NCI-H226 (cell line): Measurements from ENCODE around the gene HAT1.
"Not testable (repeated sequence)": the region's sequence is repeated elsewhere in the genome, so short reads cannot be mapped to it uniquely, and the experiment has no call there.

Source experiments
- DNase-seq: peaks from one replicate; pipeline ENCODE4 v3.0.0-alpha.2; 2015

HAT1 gene

DNA sequence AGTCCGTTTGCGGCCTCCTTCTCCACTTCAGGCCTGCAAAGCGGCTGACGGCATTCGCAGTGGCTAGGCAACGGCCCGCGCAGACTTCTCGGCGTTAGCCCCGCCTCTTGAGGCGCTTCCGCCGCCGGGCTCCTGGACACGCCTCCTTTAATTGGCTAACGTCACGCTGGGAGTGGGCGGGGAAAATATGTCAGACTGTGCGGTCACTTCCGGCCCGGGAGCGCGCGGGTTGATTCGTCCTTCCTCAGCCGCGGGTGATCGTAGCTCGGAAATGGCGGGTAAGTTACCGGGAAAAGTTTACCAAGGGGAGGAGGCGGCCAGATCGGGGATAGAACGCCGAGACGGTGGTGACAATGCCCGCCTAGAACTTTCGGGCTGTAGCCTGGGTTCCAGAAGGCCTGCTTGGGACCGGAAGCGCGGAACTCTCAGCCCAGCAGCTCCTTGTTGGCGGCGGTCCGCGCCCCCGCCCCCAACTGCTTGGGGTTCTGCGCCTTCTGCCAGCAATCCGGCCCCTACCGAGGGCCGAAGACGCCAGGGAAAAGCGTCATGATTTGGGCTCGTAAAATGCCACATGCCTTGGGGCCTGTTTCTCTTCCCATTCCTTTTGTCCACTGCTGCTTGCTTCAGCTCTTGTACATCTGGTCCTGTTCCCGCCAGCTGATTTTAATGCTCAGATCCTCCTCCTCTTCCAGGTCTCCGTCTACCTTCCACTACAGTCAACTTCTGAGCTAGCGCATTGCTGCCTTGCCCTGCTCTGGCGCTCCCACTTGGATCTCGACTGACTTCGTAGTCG, at the start of gene HAT1:
Gene HAT1, plus strand, starts transcription at position 232 of the 793 bp plus-strand sequence. Its CDS starts 40 bp downstream, at position 272.
- peak; percentile 92 for DNase-seq

DNA sequence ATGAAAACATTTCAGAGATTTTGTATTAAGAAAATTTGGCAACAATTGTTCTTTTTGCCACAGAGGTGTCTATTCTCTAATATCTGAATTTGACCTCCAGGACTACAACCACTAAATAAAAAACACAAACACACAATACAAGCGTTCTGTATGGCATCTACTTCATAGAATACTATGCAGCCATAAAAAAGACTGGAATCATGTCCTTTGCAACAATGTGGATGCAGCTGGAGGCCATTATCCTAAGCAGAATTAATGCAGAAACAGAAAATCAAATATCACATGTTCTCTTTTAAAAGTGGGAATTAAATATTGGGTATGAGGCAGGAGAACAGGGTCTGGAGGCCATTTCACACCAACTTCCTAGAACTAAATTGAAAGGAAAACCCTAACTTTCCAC, 47.7 kb upstream of the HAT1 start:
- no peak for DNase-seq

DNA sequence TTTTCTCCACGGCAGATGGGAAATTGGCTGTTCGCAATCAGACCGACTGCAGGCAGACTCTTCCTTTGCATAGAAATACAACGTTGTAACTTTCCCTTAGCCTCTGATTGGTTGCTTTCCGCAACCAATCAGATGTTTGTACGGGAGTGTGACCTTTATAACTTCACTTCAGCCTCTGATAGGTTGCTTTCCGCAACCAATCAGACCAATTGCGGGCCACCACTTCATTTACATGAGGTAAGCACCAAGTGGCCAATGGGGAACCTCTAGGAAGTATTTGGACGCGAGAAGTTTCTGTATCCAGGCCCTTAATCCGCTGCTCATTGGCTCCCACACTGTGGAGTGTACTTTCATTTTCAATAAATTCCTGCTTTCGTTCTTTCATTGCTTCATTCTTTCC, 47.3 kb upstream of the HAT1 start:
- no peak for DNase-seq

GRCh38 chr2:171878481-171878993, 43.7 kb upstream of the HAT1 start:
- DNase-seq = peak; percentile 38

GRCh38 chr2:171879865-171880264, 42.4 kb upstream of the HAT1 start:
- DNase-seq = no peak

DNA sequence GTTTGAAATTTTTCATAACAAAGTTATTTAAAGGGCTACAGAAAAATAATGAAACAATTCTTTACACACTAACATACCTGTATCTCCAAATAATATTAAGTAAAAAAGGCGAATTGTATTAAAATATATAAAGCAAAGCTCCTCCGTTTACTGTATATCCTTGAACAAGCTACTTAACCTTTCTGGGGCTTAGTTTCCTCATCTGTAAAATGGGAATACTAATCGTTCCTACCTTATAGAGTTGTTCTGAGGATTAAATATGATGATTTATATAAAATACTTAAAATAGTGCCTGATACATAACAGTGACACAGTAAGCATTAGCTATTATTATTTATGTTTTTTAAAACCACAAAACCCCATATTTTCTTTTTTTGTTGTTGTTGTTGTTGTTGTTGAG, 41.5 kb upstream of the HAT1 start:
- DNase-seq = no peak

- DNase-seq = no peak
Observed at GRCh38 chr2:171882089-171882769, 40.0 kb upstream of the HAT1 start.

GRCh38 chr2:171883275-171883893, 38.9 kb upstream of the HAT1 start:
- no peak for DNase-seq

DNA sequence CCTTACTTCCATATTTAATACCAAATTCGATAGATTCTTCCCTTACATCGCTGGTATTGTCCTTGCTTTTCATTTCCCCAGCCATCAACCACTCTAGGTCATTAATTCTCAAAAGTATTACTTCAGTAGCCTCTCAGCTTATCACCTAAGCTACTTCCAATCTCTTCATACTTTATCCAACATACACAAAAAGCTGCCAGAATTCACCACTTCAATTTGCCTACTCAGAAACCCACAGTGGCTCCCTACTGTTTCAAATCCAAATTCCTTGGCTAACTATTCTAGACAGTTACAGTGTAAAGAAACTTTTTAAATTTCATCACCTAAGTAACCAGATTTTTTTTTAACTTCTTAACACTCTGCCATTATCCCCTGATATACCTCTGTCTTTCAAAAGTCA, 32.9 kb upstream of the HAT1 start:
- no peak for DNase-seq

DNA sequence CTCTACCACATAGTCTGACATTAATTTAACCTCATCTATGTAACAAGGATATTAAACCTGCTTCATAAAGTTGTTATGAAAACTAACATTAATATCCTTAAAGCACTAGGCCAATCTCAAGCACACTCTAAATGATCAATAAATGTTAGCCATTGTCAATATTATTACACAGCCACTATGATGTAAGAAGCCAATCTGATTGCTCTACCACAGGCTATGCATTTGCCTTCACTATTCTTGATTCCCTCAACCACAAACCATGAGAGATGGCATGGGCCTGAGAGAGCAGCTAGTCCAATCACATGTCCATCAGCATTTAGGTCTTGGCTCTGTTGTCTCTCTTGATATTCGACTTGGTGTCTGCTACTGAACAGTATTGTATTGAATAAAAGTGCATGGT, 32.5 kb upstream of the HAT1 start:
- DNase-seq = no peak

GRCh38 chr2:171893196-171893823, 29.0 kb upstream of the HAT1 start:
- no peak for DNase-seq

DNA sequence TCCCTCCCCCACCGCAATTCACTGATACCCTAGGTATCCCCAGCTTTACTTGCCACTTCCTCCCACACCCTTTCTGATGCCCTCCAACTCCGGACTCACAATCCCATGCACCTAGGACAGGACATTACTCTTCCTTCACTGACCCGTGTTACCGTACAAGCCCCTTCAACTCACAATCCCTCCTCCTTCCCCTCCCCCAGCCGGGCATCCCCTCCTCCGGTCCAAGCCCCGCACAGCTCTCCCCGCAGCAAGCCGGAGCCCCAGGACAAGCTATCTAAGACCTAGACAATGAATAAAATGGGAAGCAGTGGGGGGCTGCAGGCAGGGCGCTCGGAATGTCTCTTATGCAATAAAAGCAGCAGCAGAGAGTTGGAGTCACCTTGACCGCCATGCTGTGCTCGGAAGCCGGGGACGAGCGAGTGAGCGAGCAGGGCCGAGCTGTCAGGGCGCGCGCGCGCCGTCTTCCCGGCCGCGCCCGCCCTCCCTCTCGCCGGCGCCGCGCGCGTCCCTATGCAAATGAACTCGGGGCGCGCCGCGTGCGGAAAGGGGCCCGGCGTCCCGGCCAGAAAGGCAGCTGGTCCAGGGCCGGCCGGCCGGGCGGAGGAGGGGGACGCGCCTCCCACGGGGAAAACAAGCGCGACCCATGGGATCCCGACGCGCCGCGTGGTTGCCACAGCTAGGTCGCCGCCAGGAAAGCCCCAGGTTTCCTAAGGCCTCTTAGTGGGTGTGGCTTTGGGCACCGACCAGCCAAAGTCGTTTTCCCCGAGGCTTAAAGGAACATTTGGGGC, 28.2 kb upstream of the HAT1 start, which contains the start of gene SLC25A12:
Gene SLC25A12, minus strand, starts transcription at position 421 of the 788 bp plus-strand sequence. Its CDS starts 30 bp downstream, at position 391.
- peak; percentile 77 for DNase-seq

GRCh38 chr2:171894612-171894947, 27.7 kb upstream of the HAT1 start:
- DNase-seq = no peak

GRCh38 chr2:171895786-171896185, 26.5 kb upstream of the HAT1 start:
- DNase-seq = no peak

GRCh38 chr2:171899623-171900282, 22.5 kb upstream of the HAT1 start:
- DNase-seq = not testable (repeated sequence)

- no peak for DNase-seq
Observed at GRCh38 chr2:171902840-171903420, 19.3 kb upstream of the HAT1 start.

DNA sequence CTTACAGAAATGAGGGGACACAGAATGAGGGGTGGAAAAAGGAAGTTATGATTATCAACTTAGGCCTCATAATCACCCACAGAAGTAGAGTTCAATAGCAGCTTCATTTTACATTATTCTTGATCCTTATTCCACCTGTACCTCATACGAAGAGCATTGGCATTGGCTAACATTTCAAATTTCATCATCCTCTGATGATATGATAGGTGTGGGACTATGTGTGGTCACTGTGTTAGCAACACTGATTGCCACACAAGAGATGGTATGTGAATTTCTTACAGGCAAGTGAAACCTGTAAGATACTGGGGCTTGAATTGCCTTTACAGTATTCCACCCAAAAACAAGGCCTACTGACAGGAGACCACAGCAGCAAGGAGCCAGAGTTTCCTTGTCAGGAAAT, 14.0 kb upstream of the HAT1 start:
- no peak for DNase-seq

DNA sequence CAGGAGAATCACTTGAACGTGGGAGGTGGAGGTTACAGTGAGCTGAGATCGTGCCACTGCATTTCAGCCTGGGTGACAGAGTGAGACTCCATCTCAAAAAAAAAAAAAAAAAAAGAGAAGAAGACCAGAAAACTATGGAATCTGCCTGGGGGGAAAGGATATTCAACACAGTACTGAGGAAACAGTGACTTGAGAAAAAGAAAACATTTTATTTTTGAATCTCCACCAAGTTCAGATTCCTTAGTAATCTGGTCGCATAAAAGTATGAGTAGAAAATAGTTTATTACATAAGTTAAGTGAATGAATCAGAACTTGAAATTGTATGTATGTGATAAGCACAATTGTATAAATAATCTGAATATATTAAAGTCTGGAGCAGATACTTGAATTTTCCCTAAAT, 13.0 kb upstream of the HAT1 start:
- DNase-seq = no peak

GRCh38 chr2:171910494-171910893, 11.8 kb upstream of the HAT1 start:
- no peak for DNase-seq

GRCh38 chr2:171913517-171913916, 8.7 kb upstream of the HAT1 start:
- DNase-seq = no peak

- DNase-seq = no peak
Observed at GRCh38 chr2:171919453-171919852, 2.8 kb upstream of the HAT1 start.

DNA sequence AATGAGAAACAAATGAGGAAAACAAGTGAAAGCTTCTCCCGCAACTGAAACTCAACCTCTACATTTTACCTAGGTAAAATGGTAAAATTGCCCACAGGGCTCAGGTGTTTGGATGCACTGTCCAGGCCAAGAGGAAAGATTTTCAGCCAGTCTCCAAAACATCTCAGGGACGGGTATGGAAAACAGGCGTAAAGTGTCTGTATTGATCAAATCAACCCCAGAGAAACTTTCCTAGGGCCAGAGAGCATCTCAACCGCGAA, 361 bp upstream of the HAT1 start:
- no peak for DNase-seq
